A673 (cell line): Measurements from ENCODE around the gene USP36.

Experiments used
- CTCF ChIP-seq: fragments of 300-800, 200-600 bp; sonication (generic); conservative IDR thresholded peaks from 2 replicates; pipeline ENCODE4 v1.5.1; 2017; ENCODE audit warnings: low read depth, mild to moderate bottlenecking, antibody characterized with exemption, low read length, moderate library complexity, mixed read lengths
- EZH2 ChIP-seq: fragments of 200-600 bp; sonication (generic); IDR thresholded peaks from 2 replicates; pipeline ENCODE4 v1.6.1; 2017; ENCODE audit warnings: borderline replicate concordance, low read depth, mild to moderate bottlenecking, mixed read lengths, antibody characterized with exemption, low read length; ENCODE audit not compliant: poor library complexity, severe bottlenecking

DNA sequence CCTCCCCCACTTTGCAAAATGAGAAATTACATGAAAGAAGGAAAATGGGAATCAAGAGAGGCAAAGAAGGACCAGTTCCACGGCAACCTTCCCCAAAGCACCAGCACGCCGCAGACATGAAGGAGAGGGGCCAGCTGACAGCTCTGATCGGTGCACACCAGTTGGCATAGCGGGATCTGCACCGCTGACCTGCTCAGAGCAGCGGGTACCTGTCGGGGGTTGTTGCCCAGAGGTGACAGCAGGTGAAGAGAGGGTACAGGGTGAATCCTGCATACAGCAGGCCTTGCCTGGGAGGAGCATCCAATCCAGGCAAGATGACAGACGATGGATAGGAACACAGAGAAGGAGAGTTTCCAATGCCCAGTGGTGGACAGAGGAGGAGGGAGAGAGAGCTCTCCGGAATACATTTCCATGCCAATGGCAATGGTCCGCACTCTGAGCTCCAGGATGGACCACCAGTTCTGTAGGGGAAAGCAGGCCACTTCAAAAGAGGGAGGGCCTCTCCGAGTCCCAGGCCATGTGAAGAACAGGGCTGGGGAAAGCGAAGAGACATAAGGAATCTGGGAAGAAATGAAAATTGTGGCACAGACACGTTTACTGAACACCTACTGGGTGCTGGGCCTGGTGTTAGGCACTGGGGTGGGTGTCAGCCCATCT, 38.4 kb upstream of the USP36 start:
- no peak for TF ChIP-seq CTCF
- TF ChIP-seq EZH2 = no peak
